ENCODE results near the gene TRHDE.

GRCh38 chr12:72286526-72286925, 14.4 kb downstream of the TRHDE start:
- no peak for TF ChIP-seq EP300 (conservative IDR thresholded peaks at IDR 0.05; ENCODE audit: poor library complexity, severe bottlenecking)
- no peak for TF ChIP-seq CTCF (IDR thresholded peaks at IDR 0.05; ENCODE audit: poor library complexity, severe bottlenecking)
